GM18508 (cell line): ENCODE data around the gene SLC35B2.

ENCODE experiments used
- ATAC-seq: cut with Tn5 transposase; IDR thresholded peaks from one replicate; pipeline ENCODE4 v1.9.1; 2021; ENCODE audit warnings: moderate number of reproducible peaks; ENCODE audit not compliant: insufficient read depth, unreplicated experiment

The SLC35B2 gene

GRCh38 chr6:44269178-44269920 is 12.0 kb upstream of the SLC35B2 start:
- ATAC-seq, result no peak

- no peak for ATAC-seq
These were observed 10.8 kb upstream of the SLC35B2 start for GRCh38 chr6:44268095-44268628.

GRCh38 chr6:44267252-44267651 is 9.9 kb upstream of the SLC35B2 start:
- ATAC-seq, result no peak

- no peak for ATAC-seq
These were observed 9.0 kb upstream of the SLC35B2 start for GRCh38 chr6:44266347-44266746.

GRCh38 chr6:44265722-44266233 is 8.4 kb upstream of the SLC35B2 start:
- ATAC-seq, result no peak

- ATAC-seq, result no peak
These were observed 7.8 kb upstream of the SLC35B2 start, which contains the start of gene NFKBIE for GRCh38 chr6:44265007-44265721. Gene NFKBIE, minus strand, starts transcription at chr6:44265551. Its CDS starts 205 bp downstream, at chr6:44265346.

GRCh38 chr6:44264154-44265006 is 7.1 kb upstream of the SLC35B2 start:
- ATAC-seq, result no peak

GRCh38 chr6:44263354-44264100 is 6.2 kb upstream of the SLC35B2 start:
- ATAC-seq, result no peak

- ATAC-seq, result no peak
These were observed 5.4 kb upstream of the SLC35B2 start for GRCh38 chr6:44262467-44263353.

GRCh38 chr6:44261581-44261980 is 4.3 kb upstream of the SLC35B2 start:
- ATAC-seq, result no peak

- ATAC-seq, result no peak
These were observed 3.3 kb upstream of the SLC35B2 start for GRCh38 chr6:44260451-44261297.

GRCh38 chr6:44260011-44260410 is 2.7 kb upstream of the SLC35B2 start:
- no peak for ATAC-seq

- no peak for ATAC-seq
These were observed 1.6 kb upstream of the SLC35B2 start for GRCh38 chr6:44258921-44259320.

GRCh38 chr6:44258325-44258863 is 1.1 kb upstream of the SLC35B2 start:
- ATAC-seq, result no peak

- no peak for ATAC-seq
These were observed 511 bp upstream of the SLC35B2 start for GRCh38 chr6:44257753-44258324.

GRCh38 chr6:44256775-44257024 is 628 bp downstream of the SLC35B2 start:
- no peak for ATAC-seq
